IMR-90 (cell line): ENCODE results near the gene PEX10. TPM values are rescaled to one million over a fixed set of nuclear protein-coding genes. Genes with fewer than 3 reads are reported as not detected.
A peak's percentile ranks its signal among the peaks of the same experiment; 100 is the strongest.

Source experiments
- ATAC-seq: fragments of 200-7000 bp; cut with Tn5 transposase; 2 replicates; pipeline ENCODE4 v1.9.1; 2020; ENCODE audit warnings: low read depth, mild to moderate bottlenecking, moderate library complexity
- BruUV-seq: library from RNA; stranded (reverse); fragments of 400-500 nt; replicated peaks from 2 replicates; lab custom pipeline; 2021; lab: Mats Ljungman, UMichigan
- CTCF ChIA-PET: fragments of 300-600 bp; formaldehyde crosslinking; extraction: SDS; loops from one replicate; lab custom pipeline; 2021; ENCODE audit warnings: antibody characterized with exemption; lab: Yijun Ruan, JAX
- POLR2A ChIA-PET: fragments of 300-600 bp; sonication (Branson Sonifier 250); formaldehyde crosslinking; loops from one replicate; lab custom pipeline; 2022; ENCODE audit warnings: antibody characterized with exemption; ENCODE audit not compliant: unreplicated experiment; lab: Charles Lee
- DNase-seq: peaks from one replicate; pipeline ENCODE4 v3.0.0; 2013
- H2AFZ ChIP-seq: replicated peaks from 2 replicates; pipeline ENCODE3; 2013; ENCODE audit warnings: low read length, mild to moderate bottlenecking; ENCODE audit not compliant: poor library complexity
- H2AK5ac ChIP-seq: 2 replicates; pipeline ENCODE4 v1.6.1; 2013; ENCODE audit warnings: low read depth, low read length, inconsistent platforms
- H2AK9ac ChIP-seq: replicated peaks from 2 replicates; pipeline ENCODE3; 2013; ENCODE audit warnings: mild to moderate bottlenecking, low read depth, low read length, moderate library complexity; ENCODE audit not compliant: poor library complexity
- H2BK120ac ChIP-seq: 2 replicates; pipeline ENCODE4 v1.6.1; 2013; ENCODE audit warnings: low read depth, low read length, inconsistent platforms
- H2BK15ac ChIP-seq: 3 replicates; pipeline ENCODE4 v1.6.1; 2013; ENCODE audit warnings: low read depth, low read length, inconsistent platforms
- H2BK20ac ChIP-seq: 2 replicates; pipeline ENCODE4 v1.6.1; 2013; ENCODE audit warnings: low read depth, mild to moderate bottlenecking, inconsistent platforms, low read length, moderate library complexity
- H2BK5ac ChIP-seq: 2 replicates; pipeline ENCODE4 v1.6.1; 2013; ENCODE audit warnings: mild to moderate bottlenecking, low read depth, low read length, inconsistent platforms; ENCODE audit not compliant: poor library complexity, severe bottlenecking
- H3K14ac ChIP-seq: replicated peaks from 2 replicates; pipeline ENCODE4 v1.6.1; 2013; ENCODE audit warnings: low read depth, low read length, inconsistent platforms
- H3K18ac ChIP-seq: 2 replicates; pipeline ENCODE4 v1.6.1; 2013; ENCODE audit warnings: low read depth, low read length, control low read depth
- H3K23ac ChIP-seq: 2 replicates; pipeline ENCODE4 v1.6.1; 2013; ENCODE audit warnings: low read depth, low read length, inconsistent platforms
- H3K27ac ChIP-seq: 2 replicates; pipeline ENCODE4 v1.5.1; 2013; ENCODE audit warnings: mild to moderate bottlenecking, control low read depth, low read length; ENCODE audit not compliant: insufficient read depth
- H3K27me3 ChIP-seq: 2 replicates; pipeline ENCODE4 v1.6.1; 2013; ENCODE audit warnings: low read length; ENCODE audit not compliant: control insufficient read depth, insufficient read depth
- H3K36me3 ChIP-seq: 2 replicates; pipeline ENCODE4 v1.6.1; 2013; ENCODE audit warnings: low read length, mixed read lengths; ENCODE audit not compliant: control insufficient read depth, insufficient read depth
- H3K4ac ChIP-seq: 2 replicates; pipeline ENCODE4 v1.6.1; 2013; ENCODE audit warnings: low read depth, low read length, inconsistent platforms
- H3K4me1 ChIP-seq: 2 replicates; pipeline ENCODE4 v1.6.1; 2013; ENCODE audit warnings: low read length, mixed read lengths; ENCODE audit not compliant: control insufficient read depth, insufficient read depth
- H3K4me2 ChIP-seq: 2 replicates; pipeline ENCODE4 v1.6.1; 2013; ENCODE audit warnings: low read depth, mild to moderate bottlenecking, control low read depth, low read length, moderate library complexity
- H3K4me3 ChIP-seq: 2 replicates; pipeline ENCODE4 v1.5.1; 2013; ENCODE audit warnings: low read depth, mild to moderate bottlenecking, control low read depth, low read length, moderate library complexity; ENCODE audit not compliant: insufficient read depth
- H3K56ac ChIP-seq: 2 replicates; pipeline ENCODE4 v1.6.1; 2013; ENCODE audit warnings: low read length, inconsistent platforms; ENCODE audit not compliant: insufficient read depth; ENCODE audit errors: extremely low read depth
- H3K79me1 ChIP-seq, 2 experiments: 2 replicates each; pipeline ENCODE4 v1.6.1; 2013; ENCODE audit warnings: low read length in 2 of 2, inconsistent platforms in 1 of 2, low read depth in 1 of 2
- H3K9ac ChIP-seq: 2 replicates; pipeline ENCODE4 v1.6.1; 2013; ENCODE audit warnings: low read depth, low read length, control low read depth
- H3K9me1 ChIP-seq: 2 replicates; pipeline ENCODE4 v1.6.1; 2013; ENCODE audit warnings: low read length, inconsistent platforms; ENCODE audit not compliant: insufficient read depth
- H3K9me3 ChIP-seq: 2 replicates; pipeline ENCODE4 v1.6.1; 2013; ENCODE audit warnings: low read length; ENCODE audit not compliant: control insufficient read depth, insufficient read depth
- H4K20me1 ChIP-seq: 2 replicates; pipeline ENCODE4 v1.6.1; 2013; ENCODE audit warnings: low read length, inconsistent platforms; ENCODE audit not compliant: insufficient read depth
- H4K5ac ChIP-seq: 2 replicates; pipeline ENCODE4 v1.6.1; 2013; ENCODE audit warnings: mild to moderate bottlenecking, low read depth, low read length, control low read depth
- H4K8ac ChIP-seq, 2 experiments: 2 replicates each; pipeline ENCODE4 v1.6.1; 2013; ENCODE audit warnings: low read depth in 2 of 2, low read length in 2 of 2, control low read depth in 1 of 2, inconsistent platforms in 1 of 2
- H4K91ac ChIP-seq: 2 replicates; pipeline ENCODE4 v1.6.1; 2013; ENCODE audit warnings: low read depth, low read length, inconsistent platforms; ENCODE audit not compliant: insufficient read depth
- CEBPB ChIP-seq: IDR thresholded peaks from 2 replicates; pipeline ENCODE4 v1.6.1; 2012; ENCODE audit warnings: low read depth, low read length, improper control_type of control experiment
- CHD1 ChIP-seq: IDR thresholded peaks from 2 replicates; pipeline ENCODE4 v1.6.1; 2012; ENCODE audit warnings: low read depth, low read length, improper control_type of control experiment
- FOS ChIP-seq: fragments of 150-350 bp; IDR thresholded peaks from 2 replicates; pipeline ENCODE4 v1.6.1; 2016; ENCODE audit warnings: low read depth, low read length
- MAFK ChIP-seq: IDR thresholded peaks from 2 replicates; pipeline ENCODE4 v1.6.1; 2012; ENCODE audit warnings: low read depth, low read length, improper control_type of control experiment
- MAZ ChIP-seq: IDR thresholded peaks from 2 replicates; pipeline ENCODE4 v1.6.1; 2012; ENCODE audit warnings: low read depth, mild to moderate bottlenecking, low read length, improper control_type of control experiment, moderate library complexity, borderline replicate concordance
- MXI1 ChIP-seq: IDR thresholded peaks from 2 replicates; pipeline ENCODE4 v1.6.1; 2012; ENCODE audit warnings: low read depth, mild to moderate bottlenecking, low read length, moderate library complexity, borderline replicate concordance
- NFE2L2 ChIP-seq: fragments of 150-350 bp; IDR thresholded peaks from 2 replicates; pipeline ENCODE4 v1.6.1; 2016; ENCODE audit warnings: low read depth, mild to moderate bottlenecking, low read length
- POLR2A ChIP-seq: IDR thresholded peaks from 2 replicates; pipeline ENCODE4 v1.6.1; 2012; ENCODE audit warnings: mild to moderate bottlenecking, low read depth, low read length
- RAD21 ChIP-seq: IDR thresholded peaks from 2 replicates; pipeline ENCODE4 v1.6.1; 2012; ENCODE audit warnings: low read length, improper control_type of control experiment
- RCOR1 ChIP-seq: IDR thresholded peaks from 2 replicates; pipeline ENCODE4 v1.6.1; 2012; ENCODE audit warnings: mild to moderate bottlenecking, low read length, improper control_type of control experiment; ENCODE audit not compliant: insufficient replicate concordance
- SMC3 ChIP-seq: fragments of 150-350 bp; IDR thresholded peaks from 2 replicates; pipeline ENCODE4 v1.6.1; 2016; ENCODE audit warnings: low read depth, mild to moderate bottlenecking, antibody characterized with exemption, low read length, moderate library complexity
- USF2 ChIP-seq: fragments of 150-350 bp; IDR thresholded peaks from 2 replicates; pipeline ENCODE4 v1.6.1; 2017; ENCODE audit warnings: mild to moderate bottlenecking, antibody characterized with exemption, low read length, low read depth
- WGBS, 2 experiments: methylation state at CpG; one replicate each; pipeline versions ENCODE4 v1.1.5 to v1.1.7; 2013; ENCODE audit warnings: missing lambda C conversion rate in 2 of 2; ENCODE audit not compliant: insufficient read length in 1 of 2; ENCODE audit errors: extremely low coverage in 2 of 2; 5-methylcytosine and 5-hydroxymethylcytosine counted together
- dilution Hi-C: fragments of 300-500 bp; cut with HindIII; formaldehyde crosslinking; loops from one replicate; pipeline ENCODE4 v1.14.3; 2018; ENCODE audit warnings: low sequenced_read_pairs; ENCODE audit not compliant: unreplicated experiment
- in situ Hi-C: fragments of 300-500 bp; cut with MboI; formaldehyde crosslinking; loops from 3 replicates; pipeline ENCODE4 v1.14.3; 2019; ENCODE audit warnings: low sequenced_read_pairs, inconsistent platforms, mixed read lengths
- intact Hi-C: fragments of 100-400 bp; cut with micrococcal nuclease; formaldehyde crosslinking; loops from 2 replicates; pipeline ENCODE4 v1.10.0; 2022
- polyA plus RNA-seq, 3 experiments: library from polyadenylated mRNA; depleted of rRNA; stranded (reverse); fragments of >200 nt; gene quantifications; 2 replicates each; pipeline ENCODE4 v1.2.3, GENCODE V29; 2012; ENCODE audit warnings: low replicate concordance in 1 of 3
- total RNA-seq: library from RNA; depleted of rRNA; stranded (reverse); fragments of >200 nt; gene quantifications from 2 replicates; pipeline ENCODE4 v1.2.3, GENCODE V29; 2012
- TF ChIP-seq, protein P1 (sequence below): conservative IDR thresholded peaks from 2 replicates; pipeline ENCODE4 v1.5.1; 2012; ENCODE audit warnings: mild to moderate bottlenecking, low read depth, low read length, improper control_type of control experiment

The PEX10 gene
- total and polyA plus RNA-seq, 2 of the 4 experiments (the other 2 are of a cell fraction), result 16.9 to 19.7 TPM

DNA sequence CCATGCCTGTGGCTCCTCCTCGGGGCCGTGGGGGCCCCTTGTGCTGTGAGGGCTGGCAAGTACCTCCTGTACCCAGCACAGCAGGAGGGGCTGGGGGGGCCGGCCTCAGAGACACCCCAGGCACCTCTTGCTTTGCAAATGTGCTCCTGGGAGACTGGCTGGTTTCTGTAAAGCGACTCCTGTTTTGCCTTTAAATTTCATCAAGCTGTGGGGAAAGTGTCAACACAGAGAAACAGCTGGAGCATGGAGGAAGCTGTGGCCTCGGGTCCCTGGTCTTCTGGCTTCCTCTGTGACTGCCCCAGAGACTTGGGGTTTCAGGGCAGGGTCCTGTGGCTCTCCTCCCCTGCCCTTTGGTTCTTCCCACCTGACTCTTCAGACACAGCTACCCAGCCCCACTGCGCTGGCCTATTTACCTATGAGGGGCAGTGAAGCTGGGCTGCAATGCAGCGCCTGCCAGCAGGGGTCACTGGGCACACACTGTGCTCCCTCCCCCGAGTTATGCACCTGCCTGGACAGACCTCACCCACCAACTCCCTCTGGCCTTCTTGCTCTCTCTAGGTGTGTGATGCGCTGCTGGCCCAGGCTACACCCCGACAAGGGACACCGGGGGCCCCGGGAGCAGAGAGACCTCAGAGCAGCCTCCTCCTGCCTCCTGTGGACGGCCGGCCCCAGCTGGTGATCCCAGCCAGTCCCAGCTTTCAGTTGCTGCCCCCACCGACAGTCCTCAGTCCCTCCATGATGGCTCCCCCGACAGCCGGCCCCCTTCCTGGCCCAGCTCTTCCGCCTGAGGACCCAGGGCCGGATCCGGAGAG lies 17.6 kb upstream of the PEX10 start (continued):
- peak; percentile 25; the same call in 1 of the 2 replicates for TF ChIP-seq SMC3
- no peak for TF ChIP-seq CEBPB

- no peak overlapping the region for H3K23ac ChIP-seq
- H3K4me3 ChIP-seq, result no peak overlapping the region
- in situ Hi-C loops, result loop anchor here (25.0 kb wide), 1 partner anchor 634 kb away; the partner anchor contains the start of gene PRDM16
- no TSS peak for BruUV-seq
- peaks cover 5% of the 10 kb centered on the region; the same call in 1 of the 2 replicates for H3K9me3 ChIP-seq
- ChIA-PET CTCF (no interaction called here), POLR2A (no interaction called here)
- intact Hi-C loops, result no loop called here
- no peaks in the 10 kb centered on the region for H3K36me3 ChIP-seq
- no peak overlapping the region for H2BK5ac ChIP-seq
- no peak overlapping the region for H2BK20ac ChIP-seq
- H4K91ac ChIP-seq, result no peak overlapping the region
- H2AK9ac ChIP-seq, result no peak overlapping the region
- H3K27me3 ChIP-seq, result peaks cover 29% of the 10 kb centered on the region
- ATAC-seq (no peak), DNase-seq (no peak)
- H3K9ac ChIP-seq, result no peak overlapping the region
- H4K5ac ChIP-seq, result no peak overlapping the region
- H2AFZ ChIP-seq, result no peak overlapping the region
- no peak overlapping the region for H3K14ac ChIP-seq
- H3K4me1 ChIP-seq, result no peaks in the 10 kb centered on the region
- no peaks in the 10 kb centered on the region for H3K9me1 ChIP-seq
- no peak overlapping the region for H3K4me2 ChIP-seq
- H4K8ac ChIP-seq, result no peak overlapping the region
- no peaks in the 10 kb centered on the region for H3K79me1 ChIP-seq
- no peak overlapping the region for H3K18ac ChIP-seq
- no peak overlapping the region for H3K56ac ChIP-seq
- dilution Hi-C loops, result no loop called here
- no peak overlapping the region for H2BK15ac ChIP-seq
- H3K4ac ChIP-seq, result no peak overlapping the region
- no peak overlapping the region for H3K27ac ChIP-seq
- WGBS, 2 experiments, result 80% methylated on average over 21 of the region's 28 CpGs; no CpG with 5 or more reads in 1 of the 2 experiments
- H2AK5ac ChIP-seq, result no peak overlapping the region
- H2BK120ac ChIP-seq, result no peak overlapping the region
- H4K20me1 ChIP-seq, result no peaks in the 10 kb centered on the region; the same call in 1 of the 2 replicates
- TF ChIP-seq FOS (no peak), RAD21 (no peak), SMC3 (no peak), CHD1 (no peak), RCOR1 (no peak), USF2 (no peak), NFE2L2 (no peak), POLR2A (no peak), MAZ (no peak), MXI1 (no peak), MAFK (no peak)
- TF ChIP-seq, protein P1, sequence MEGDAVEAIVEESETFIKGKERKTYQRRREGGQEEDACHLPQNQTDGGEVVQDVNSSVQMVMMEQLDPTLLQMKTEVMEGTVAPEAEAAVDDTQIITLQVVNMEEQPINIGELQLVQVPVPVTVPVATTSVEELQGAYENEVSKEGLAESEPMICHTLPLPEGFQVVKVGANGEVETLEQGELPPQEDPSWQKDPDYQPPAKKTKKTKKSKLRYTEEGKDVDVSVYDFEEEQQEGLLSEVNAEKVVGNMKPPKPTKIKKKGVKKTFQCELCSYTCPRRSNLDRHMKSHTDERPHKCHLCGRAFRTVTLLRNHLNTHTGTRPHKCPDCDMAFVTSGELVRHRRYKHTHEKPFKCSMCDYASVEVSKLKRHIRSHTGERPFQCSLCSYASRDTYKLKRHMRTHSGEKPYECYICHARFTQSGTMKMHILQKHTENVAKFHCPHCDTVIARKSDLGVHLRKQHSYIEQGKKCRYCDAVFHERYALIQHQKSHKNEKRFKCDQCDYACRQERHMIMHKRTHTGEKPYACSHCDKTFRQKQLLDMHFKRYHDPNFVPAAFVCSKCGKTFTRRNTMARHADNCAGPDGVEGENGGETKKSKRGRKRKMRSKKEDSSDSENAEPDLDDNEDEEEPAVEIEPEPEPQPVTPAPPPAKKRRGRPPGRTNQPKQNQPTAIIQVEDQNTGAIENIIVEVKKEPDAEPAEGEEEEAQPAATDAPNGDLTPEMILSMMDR, result no peak
Measured at GRCh38 chr1:2428490-2428889, 16.1 kb upstream of the PEX10 start.
